Nasal cavity respiratory epithelium epithelial cell of viscerocranial mucosa (primary cell): ENCODE data around the gene ALDH18A1. TPM values are rescaled to one million over a fixed set of nuclear protein-coding genes. Genes with fewer than 3 reads are reported as not detected.

Source experiments
- total RNA-seq: library from RNA; depleted of rRNA; stranded (reverse); fragments of >200 nt; gene quantifications from 2 replicates; pipeline ENCODE4 v1.2.3, GENCODE V29; 2014

The ALDH18A1 gene
- total RNA-seq = 69.4 and 83.6 TPM in 2 replicates

GRCh38 chr10:95656291-95657164 is at the start of gene ALDH18A1:
TSS of gene ALDH18A1 (minus strand) at chr10:95656711. CDS start at chr10:95653377, 3,334 bp downstream.

DNA sequence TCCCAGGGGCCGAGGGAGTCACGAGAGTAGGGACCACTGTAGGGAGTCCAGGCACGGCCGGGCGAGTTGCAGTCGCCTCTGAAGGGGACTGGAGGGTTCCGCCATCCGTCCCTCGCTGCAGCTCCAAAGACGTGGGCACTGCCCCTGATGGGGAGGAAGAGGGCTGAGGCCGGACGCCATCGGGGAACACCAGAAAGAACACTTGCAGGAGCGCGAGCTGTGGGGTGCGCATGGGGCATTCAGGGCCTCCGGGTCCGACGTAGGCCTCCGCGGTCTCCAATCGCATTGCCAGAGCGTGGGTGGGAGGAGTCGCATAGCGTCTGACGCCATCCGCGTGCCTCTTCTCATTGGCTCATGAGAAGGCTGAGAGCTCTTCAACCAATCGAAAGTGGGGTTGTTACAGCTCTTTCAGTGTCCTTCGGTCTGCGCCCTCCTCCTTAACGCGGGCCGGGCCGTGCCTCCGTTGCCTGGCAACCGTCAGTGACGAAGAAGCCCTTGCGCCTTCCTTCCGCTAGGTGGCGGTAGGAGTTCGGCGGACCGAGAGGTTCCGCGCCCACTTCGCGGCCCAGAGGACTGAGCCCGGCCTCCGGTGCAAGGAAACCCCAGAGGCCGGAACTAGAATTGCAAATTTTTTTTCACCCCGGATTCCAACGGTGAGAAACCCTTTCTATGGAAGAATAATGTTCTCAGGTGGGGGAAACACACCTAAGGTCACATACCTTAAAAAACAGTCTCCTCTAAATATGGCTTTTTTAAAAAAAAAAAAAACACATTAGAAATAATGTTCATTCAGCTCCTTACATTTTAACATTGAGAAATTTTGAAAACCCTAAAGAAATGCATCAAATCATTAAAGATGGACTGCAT is 37.4 kb upstream of the ALDH18A1 start, which contains the start of gene TCTN3:
Gene TCTN3 (minus strand): TSS at position 260 of the 867 bp plus-strand sequence. CDS start 28 bp downstream, at position 232.

GRCh38 chr10:95561177-95561863 is 95.2 kb downstream of the ALDH18A1 start, which contains the start of gene SORBS1:
TSS of gene SORBS1 (minus strand) at chr10:95561371. CDS start at chr10:95441135, 120,236 bp downstream.

Other genes with a start within 250 kb of the ALDH18A1 start
- gene SORBS1, start 95.3 kb downstream of the ALDH18A1 start, total RNA-seq = 0.34 and 0.78 TPM in 2 replicates
- 36.9 and 43.1 TPM in 2 replicates for gene TCTN3, start 37.2 kb upstream of the ALDH18A1 start, total RNA-seq
- gene ENTPD1, start 99.5 kb upstream of the ALDH18A1 start, total RNA-seq = 0.14 TPM in 1 of 2 replicates, not detected in the other